ENCODE results near the gene WHRN. TPM values are rescaled to one million over a fixed set of nuclear protein-coding genes. Genes with fewer than 3 reads are reported as not detected.

The WHRN gene
- polyA plus RNA-seq, 1 donor (not counting 4 experiments of a cell fraction or from before 2014, with no cell fraction given): 1.2 TPM

DNA sequence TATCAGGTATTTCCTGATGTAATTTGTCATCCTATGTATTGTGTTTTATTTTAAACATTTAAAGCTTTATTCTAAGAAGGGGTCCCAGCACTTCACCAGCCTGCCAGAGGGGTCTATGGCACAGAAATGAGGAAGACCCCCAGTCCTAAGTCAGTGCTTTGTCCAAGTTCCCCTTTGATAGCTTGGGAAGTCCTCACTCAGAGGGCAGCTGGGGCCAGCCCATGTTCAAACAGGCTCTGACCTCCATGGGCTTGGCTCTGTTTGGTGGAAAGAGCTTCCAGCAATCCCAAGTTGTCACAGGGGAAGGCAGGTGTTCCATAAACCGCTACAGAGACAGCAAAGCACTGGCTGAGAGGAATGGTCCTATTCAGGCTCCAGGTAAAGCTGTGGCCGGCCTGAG lies 90.9 kb downstream of the WHRN start:
- no peaks in the 10 kb centered on the region for H3K9me1 ChIP-seq (ENCODE audit: control insufficient read depth, extremely low read depth, insufficient read depth, low read length)
- no peak overlapping the region for H3K4me2 ChIP-seq (ENCODE audit: control insufficient read depth, extremely low read depth, insufficient read depth, low read depth, low read length)
- peaks cover 20% of the 10 kb centered on the region for H3K4me1 ChIP-seq (ENCODE audit: control insufficient read depth, extremely low read depth, insufficient read depth, low read length)
- no peaks in the 10 kb centered on the region for H3K27me3 ChIP-seq (ENCODE audit: control insufficient read depth, extremely low read depth, insufficient read depth, low read length)
- H3K4me3 ChIP-seq (ENCODE audit: control insufficient read depth in 2 of 3, extremely low read depth in 1 of 3, insufficient read depth in 2 of 3, low read depth in 1 of 3, low read length in 3 of 3): no peak overlapping the region
- TF ChIP-seq EZH2 (IDR thresholded peaks at IDR 0.05; ENCODE audit: low read length): no peak
- TF ChIP-seq, protein P1, sequence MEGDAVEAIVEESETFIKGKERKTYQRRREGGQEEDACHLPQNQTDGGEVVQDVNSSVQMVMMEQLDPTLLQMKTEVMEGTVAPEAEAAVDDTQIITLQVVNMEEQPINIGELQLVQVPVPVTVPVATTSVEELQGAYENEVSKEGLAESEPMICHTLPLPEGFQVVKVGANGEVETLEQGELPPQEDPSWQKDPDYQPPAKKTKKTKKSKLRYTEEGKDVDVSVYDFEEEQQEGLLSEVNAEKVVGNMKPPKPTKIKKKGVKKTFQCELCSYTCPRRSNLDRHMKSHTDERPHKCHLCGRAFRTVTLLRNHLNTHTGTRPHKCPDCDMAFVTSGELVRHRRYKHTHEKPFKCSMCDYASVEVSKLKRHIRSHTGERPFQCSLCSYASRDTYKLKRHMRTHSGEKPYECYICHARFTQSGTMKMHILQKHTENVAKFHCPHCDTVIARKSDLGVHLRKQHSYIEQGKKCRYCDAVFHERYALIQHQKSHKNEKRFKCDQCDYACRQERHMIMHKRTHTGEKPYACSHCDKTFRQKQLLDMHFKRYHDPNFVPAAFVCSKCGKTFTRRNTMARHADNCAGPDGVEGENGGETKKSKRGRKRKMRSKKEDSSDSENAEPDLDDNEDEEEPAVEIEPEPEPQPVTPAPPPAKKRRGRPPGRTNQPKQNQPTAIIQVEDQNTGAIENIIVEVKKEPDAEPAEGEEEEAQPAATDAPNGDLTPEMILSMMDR (optimal IDR thresholded peaks at IDR 0.05 in 1 of 3, IDR thresholded peaks at IDR 0.05 in 1 of 3, conservative IDR thresholded peaks at IDR 0.05 in 1 of 3; ENCODE audit: extremely low read depth in 1 of 3, insufficient read depth in 2 of 3, low read length in 3 of 3): no peak
- no peaks in the 10 kb centered on the region for H3K9me3 ChIP-seq (ENCODE audit: control insufficient read depth, low read depth, low read length)
- H4K20me1 ChIP-seq (ENCODE audit: control insufficient read depth, extremely low read depth, insufficient read depth, low read length): no peaks in the 10 kb centered on the region
- H3K79me2 ChIP-seq (ENCODE audit: control insufficient read depth, insufficient read depth, low read length): no peaks in the 10 kb centered on the region
- no peaks in the 10 kb centered on the region for H3K36me3 ChIP-seq (ENCODE audit: control insufficient read depth in 2 of 2, extremely low read depth in 1 of 2, insufficient read depth in 2 of 2, low read length in 2 of 2)
- dilution Hi-C loops (cut with MboI; ENCODE audit: extremely low pct_ligation_motif_present, low sequenced_read_pairs): no loop called here
- no peak overlapping the region for H3K9ac ChIP-seq (ENCODE audit: control insufficient read depth, extremely low read depth, insufficient read depth, low read length)
- no peak for FAIRE-seq
- no peak for DNase-seq (ENCODE audit: low read depth, low spot score)
- H3K27ac ChIP-seq (ENCODE audit: control insufficient read depth, insufficient read depth, low read length): no peak overlapping the region
- no peak overlapping the region for H2AFZ ChIP-seq (ENCODE audit: control insufficient read depth, low read length)

DNA sequence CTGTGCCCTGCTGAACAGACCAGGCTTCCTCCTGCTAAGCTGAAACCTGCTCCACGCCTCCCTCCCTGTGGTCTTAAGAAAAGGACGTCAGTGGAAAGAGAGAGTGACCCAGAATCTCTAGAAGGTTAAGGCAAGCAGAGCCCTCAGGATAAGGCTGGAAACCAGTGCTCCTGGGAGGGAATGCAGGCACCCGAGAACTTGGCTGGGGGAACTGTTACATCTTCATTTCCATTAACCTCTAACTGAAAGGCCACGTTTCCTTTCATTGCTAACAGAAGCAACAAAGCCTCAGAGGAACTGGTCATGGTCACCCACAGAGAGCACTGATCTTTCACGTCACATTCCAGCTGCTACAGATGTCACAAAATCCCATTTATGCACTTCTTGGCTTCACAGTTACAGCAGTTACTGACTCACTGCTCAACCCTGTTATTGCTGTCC lies 91.4 kb downstream of the WHRN start:
- Histone ChIP-seq H3K36me3 (ENCODE audit: control insufficient read depth in 2 of 2, extremely low read depth in 1 of 2, insufficient read depth in 2 of 2, low read length in 2 of 2) (no peaks in the 10 kb centered on the region), H3K4me3 (ENCODE audit: control insufficient read depth in 2 of 3, extremely low read depth in 1 of 3, insufficient read depth in 2 of 3, low read depth in 1 of 3, low read length in 3 of 3) (no peak overlapping the region), H3K4me1 (ENCODE audit: control insufficient read depth, extremely low read depth, insufficient read depth, low read length) (peaks cover 22% of the 10 kb centered on the region), H3K9ac (ENCODE audit: control insufficient read depth, extremely low read depth, insufficient read depth, low read length) (no peak overlapping the region), H2AFZ (ENCODE audit: control insufficient read depth, low read length) (no peak overlapping the region), H4K20me1 (ENCODE audit: control insufficient read depth, extremely low read depth, insufficient read depth, low read length) (no peaks in the 10 kb centered on the region), H3K4me2 (ENCODE audit: control insufficient read depth, extremely low read depth, insufficient read depth, low read depth, low read length) (no peak overlapping the region), H3K27me3 (ENCODE audit: control insufficient read depth, extremely low read depth, insufficient read depth, low read length) (no peaks in the 10 kb centered on the region), H3K9me1 (ENCODE audit: control insufficient read depth, extremely low read depth, insufficient read depth, low read length) (no peaks in the 10 kb centered on the region), H3K79me2 (ENCODE audit: control insufficient read depth, insufficient read depth, low read length) (no peaks in the 10 kb centered on the region), H3K9me3 (ENCODE audit: control insufficient read depth, low read depth, low read length) (no peaks in the 10 kb centered on the region), H3K27ac (ENCODE audit: control insufficient read depth, insufficient read depth, low read length) (no peak overlapping the region)
- FAIRE-seq (no peak), DNase-seq (ENCODE audit: low read depth, low spot score) (no peak)
- dilution Hi-C loops (cut with MboI; ENCODE audit: extremely low pct_ligation_motif_present, low sequenced_read_pairs): no loop called here
- TF ChIP-seq, protein P1 (optimal IDR thresholded peaks at IDR 0.05 in 1 of 3, IDR thresholded peaks at IDR 0.05 in 1 of 3, conservative IDR thresholded peaks at IDR 0.05 in 1 of 3; ENCODE audit: extremely low read depth in 1 of 3, insufficient read depth in 2 of 3, low read length in 3 of 3): no peak
- no peak for TF ChIP-seq EZH2 (IDR thresholded peaks at IDR 0.05; ENCODE audit: low read length)

Data from keratinocyte (primary cell).